8988T (cell line): ENCODE measurements around the gene PSMB4.
"Not testable (repeated sequence)": the region's sequence is repeated elsewhere in the genome, so short reads cannot be mapped to it uniquely, and the experiment has no call there.

ENCODE experiments used
- DNase-seq: peaks from one replicate; pipeline ENCODE4 v3.0.0; 2011

The PSMB4 gene

DNA sequence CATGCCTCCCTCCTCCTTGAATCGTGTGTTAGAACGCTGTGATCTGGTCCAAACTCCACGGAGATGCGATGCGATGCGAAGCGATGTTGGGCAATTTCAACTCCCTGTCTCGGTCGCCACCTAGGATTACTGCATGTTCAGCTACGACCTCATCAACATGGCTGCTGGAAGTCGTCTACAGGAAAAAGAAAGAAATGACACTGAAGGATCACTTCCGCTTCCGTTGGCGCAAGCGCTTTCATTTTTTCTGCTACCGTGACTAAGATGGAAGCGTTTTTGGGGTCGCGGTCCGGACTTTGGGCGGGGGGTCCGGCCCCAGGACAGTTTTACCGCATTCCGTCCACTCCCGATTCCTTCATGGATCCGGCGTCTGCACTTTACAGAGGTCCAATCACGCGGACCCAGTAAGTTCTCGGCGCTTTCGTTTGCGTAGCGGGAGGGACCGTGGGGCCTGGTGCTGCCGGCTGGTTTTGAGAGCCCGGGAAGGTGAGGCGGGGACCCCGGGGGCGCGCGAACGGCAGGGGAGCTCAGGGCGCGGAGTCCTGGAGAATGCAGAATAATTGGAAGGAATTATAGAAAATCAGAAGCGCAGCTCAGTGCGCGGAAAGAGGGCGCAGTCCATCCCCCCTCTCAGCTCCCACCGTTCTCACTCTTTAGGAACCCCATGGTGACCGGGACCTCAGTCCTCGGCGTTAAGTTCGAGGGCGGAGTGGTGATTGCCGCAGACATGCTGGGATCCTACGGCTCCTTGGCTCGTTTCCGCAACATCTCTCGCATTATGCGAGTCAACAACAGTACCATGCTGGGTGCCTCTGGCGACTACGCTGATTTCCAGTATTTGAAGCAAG lies at the start of gene PSMB4:
Gene PSMB4, plus strand, starts transcription at position 250 of the 848 bp plus-strand sequence. Its CDS starts 15 bp downstream, at position 265.
- peak; percentile 41 for DNase-seq

- DNase-seq, result not testable (repeated sequence)
Observed at GRCh38 chr1:151350323-151350722, 49.0 kb upstream of the PSMB4 start.

GRCh38 chr1:151352021-151352718 lies 47.2 kb upstream of the PSMB4 start:
- no peak for DNase-seq

GRCh38 chr1:151356696-151357095 lies 42.7 kb upstream of the PSMB4 start:
- no peak for DNase-seq

DNA sequence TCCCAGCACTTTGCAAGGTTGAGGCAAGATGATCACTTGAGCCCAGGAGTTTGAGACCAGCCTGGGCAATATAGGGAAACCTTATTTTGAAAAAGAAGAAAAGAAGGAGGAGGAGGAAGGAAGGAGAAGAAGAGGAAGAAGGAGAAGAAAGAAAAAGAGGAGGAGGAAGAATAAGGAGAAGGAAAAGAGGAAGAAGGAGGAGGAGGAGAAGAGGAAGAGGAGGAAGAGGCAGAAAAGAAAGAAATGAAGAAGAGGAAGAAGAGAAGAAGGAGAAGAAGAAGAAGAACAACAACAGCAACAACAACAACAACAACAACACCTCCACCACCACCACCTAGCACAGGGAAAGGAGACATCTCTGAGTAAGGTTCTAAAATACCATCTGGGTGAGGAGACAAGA lies 37.5 kb upstream of the PSMB4 start:
- no peak for DNase-seq

DNA sequence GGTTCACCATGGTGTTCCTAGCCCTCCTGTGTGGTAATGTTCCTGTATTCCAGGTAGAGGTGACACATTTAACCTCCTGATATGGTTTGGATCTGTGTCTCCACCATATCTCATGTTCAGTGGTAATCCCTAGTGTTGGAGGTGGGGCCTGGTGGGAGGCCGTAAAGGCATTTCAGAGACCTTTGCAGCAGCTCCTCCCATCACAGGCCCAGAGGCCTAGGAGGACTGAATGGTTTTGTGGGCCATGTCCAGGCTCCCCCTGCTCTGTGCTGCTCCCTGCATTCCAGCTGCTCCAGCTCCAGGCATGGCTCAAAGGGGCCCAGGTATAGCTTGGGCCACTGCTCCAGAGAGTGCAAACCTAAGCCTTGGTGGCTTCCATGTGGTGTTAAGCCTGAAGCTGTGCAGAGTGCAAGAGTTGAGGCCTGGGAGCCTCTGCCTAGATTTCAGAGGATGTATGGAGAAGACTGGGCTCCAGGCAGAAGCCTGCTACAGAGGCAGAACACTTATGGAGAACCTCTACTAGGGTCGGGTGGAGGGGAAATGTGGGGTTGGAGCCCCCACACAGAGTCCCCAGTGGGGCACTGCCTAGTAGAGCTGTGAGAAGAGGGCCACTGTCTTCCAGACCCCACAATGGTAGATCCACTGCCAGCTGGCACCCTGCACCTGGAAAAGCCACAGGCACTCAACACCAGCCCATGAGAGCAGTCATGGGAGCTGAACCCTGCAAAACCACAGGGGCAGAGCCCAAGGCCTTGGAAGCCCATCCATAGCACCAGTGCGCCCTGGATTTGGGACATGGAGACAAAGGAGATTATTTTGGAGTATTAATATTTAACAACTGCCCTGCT lies 36.8 kb upstream of the PSMB4 start:
- no peak for DNase-seq

DNA sequence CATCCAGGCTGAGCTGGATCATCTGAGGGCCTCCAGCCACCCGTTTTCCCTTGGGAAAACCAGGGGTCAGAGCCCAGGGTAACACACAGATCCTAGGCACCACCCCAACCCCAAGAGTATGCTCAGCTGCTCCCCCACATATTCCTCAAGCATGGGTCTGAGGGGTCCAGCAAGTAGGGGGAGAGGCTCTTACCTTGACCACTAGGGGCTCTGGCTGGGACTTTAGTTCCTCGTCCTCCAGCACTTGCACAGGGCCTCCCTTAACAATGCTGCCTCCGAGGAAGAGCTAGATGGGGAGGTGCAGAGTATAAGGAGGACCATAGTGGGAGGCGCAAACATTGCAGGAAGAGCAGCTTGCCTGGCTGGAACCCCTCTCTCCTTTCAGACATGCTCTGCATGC lies 34.4 kb upstream of the PSMB4 start:
- no peak for DNase-seq

DNA sequence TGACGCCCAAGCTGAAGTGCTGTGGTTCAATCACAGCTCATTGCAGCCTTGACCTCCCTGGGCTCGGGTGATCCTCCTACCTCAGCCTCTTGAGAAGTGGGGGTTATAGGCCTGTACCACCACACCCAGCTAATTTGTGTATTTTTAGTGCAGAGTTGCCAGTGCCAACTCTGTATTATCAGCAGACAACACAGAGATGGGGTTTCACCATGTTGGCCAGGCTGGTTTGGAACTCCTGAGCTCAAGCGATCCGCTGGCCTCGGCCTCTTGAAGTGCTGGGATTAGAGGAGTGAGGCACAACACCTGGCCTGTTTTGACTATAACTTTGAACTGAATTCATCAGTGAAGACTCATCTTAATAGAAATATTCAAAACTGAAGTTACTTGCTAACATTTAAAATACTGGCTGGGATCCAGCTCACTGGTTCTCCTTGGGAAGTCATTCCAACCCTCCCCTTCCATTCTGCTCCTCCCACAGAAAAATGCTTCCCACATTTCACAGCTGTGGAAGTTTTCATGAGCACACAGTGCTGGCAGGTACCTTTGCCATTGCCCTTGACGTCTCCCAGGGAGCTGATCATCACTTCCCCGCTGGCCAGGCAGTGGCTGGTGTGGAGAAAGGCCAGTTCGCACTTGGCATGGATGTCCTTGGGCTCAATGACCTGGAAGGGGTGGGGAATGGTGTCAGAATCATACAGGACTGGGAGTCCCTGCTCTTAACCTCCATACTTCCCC lies 31.5 kb upstream of the PSMB4 start:
- DNase-seq, result no peak

GRCh38 chr1:151368393-151369301 lies 30.7 kb upstream of the PSMB4 start:
- no peak for DNase-seq

- no peak for DNase-seq
Observed at GRCh38 chr1:151369302-151369610, 30.1 kb upstream of the PSMB4 start.

DNA sequence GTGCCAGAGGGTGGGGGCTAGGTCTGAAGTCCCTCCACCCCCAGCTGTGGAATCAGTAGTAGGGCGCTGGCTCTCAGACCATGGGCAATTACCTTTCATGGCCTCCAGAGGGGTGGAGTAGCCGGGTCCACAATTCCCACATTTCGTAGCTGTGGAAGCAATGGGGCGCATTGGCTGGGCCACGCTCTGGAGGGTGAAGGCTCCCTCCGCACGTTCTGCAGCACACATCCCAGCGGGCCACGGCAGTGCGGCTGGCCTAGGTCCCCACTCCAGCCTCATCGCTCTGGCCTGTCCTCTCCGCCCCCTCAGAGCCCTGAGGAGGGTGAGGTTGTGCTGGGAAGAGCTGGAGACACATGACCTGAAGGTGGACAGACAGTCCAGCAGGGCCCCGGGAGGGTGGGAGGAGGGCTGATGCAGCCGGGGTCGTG lies 29.7 kb upstream of the PSMB4 start:
- DNase-seq, result no peak

- no peak for DNase-seq
Observed at GRCh38 chr1:151370211-151370911, 29.0 kb upstream of the PSMB4 start.

DNA sequence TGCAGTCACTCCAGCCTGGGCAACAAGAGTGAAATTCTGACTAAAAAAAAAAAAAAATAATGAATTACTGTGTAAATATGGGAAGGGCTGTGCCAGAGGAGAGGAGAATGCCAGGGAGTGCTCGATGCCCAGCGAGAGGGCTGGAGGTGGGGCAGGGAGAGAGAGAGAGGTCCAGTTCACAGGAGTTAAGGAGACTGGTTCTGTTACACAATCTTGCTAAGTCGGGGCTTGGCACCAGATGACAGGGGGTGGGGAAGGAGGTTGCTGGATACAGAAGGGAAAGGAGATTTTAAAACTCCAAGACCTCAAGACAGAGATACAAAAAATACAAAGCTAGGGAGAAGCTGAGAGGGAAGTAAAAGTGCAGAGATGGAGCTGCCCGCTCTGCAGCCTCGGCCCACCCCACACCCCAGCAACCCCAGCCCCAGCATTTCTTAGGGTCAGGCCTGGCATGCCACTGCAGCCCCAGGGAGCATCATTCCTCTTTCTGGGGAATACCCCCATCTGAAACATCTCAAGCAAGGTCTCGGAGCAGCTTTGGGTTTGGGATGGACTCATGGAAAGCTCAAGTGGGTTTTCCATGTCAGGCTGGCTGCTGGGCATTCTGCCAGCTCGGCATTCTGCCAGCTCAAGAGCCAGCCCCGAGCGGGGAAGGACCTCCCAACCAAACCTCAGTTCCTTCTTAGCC lies 27.9 kb upstream of the PSMB4 start:
- no peak for DNase-seq

- DNase-seq, result no peak
Observed at GRCh38 chr1:151372058-151372934, 27.1 kb upstream of the PSMB4 start, which contains the start of gene SELENBP1. Gene SELENBP1, minus strand, starts transcription at chr1:151372705. Its CDS starts 64 bp downstream, at chr1:151372641.

DNA sequence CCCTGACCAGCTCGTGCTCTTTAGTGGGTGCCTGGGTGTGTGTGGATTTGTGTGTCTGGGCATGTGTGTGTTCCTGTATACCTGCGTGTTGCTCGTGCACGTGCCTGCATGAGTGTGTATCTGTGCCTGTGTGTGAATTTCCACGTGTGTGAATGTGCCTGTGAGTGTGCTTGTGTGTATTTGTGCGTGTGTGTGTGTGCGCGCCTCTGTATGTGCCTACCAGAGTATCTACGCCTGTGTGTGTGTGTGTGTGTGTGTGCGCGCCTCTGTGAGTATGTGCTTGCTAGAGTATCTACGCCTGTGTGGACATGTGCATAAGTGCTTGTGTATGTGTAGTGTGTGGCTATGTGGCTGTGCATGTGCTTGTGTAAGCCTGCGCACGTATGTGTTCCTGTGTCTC lies 26.2 kb upstream of the PSMB4 start:
- no peak for DNase-seq

- DNase-seq, result no peak
Observed at GRCh38 chr1:151377150-151377884, 22.1 kb upstream of the PSMB4 start.

DNA sequence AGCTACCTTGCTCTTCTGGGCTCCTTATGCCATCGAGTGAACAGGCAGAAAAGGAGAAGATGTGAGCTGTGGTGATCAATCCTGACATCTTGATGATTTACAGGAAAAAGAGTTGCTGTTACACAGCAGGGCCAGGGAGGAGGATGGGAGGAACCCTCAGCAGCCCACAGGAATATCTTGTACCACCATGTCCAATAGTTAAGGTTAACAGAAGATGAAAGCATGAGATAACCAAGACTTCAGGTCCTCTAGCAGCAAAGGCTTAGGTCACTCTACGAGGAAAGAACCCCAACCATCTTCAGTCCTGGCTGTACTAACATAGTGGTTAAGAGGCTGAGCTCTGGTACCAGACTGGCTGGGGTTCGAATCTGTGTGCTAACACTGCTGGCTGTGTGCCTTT lies 14.8 kb upstream of the PSMB4 start:
- no peak for DNase-seq

DNA sequence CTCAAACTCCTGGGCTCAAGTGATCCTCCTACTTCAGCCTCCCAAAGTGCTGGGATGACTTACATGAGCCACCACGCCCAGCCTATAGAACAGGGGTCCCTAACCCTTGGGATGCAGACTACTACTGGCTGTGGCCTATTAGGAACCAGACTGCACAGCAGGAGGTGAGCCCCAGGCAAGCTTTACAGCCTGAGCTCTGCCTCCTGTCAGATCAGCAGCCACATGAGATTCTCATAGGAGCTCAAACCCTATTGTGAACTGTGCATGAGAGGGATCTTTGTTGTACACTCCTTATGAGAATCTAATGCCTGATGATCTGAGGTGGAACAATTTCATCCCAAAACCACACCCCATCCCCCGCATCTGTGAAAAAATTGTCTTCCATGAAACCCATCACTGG lies 13.4 kb upstream of the PSMB4 start:
- no peak for DNase-seq
